ENCODE measurements around the gene ALKBH5.
A peak's percentile ranks its signal among the peaks of the same experiment; 100 is the strongest.

The ALKBH5 gene

DNA sequence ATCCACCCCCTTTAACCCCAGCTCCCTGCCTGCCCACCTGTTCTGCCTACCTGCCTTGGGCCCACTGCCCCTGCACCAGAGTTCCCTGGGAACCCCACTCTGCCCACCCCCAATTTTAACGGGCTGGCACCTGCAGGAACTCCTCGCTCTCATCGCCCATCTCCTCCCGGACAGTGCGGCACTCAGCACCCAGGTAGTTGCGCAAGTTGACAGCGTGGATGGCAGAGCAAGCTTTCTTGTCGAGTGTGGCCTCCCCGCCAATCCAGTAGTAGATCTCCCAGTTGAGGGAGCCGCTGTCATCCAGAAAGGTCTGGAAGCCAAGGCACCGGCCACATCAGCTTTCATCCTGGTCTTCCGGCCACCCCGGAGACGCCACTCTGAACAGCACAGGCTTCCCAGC, 67.1 kb downstream of the ALKBH5 start:
- Mint-ChIP-seq H3K27me3 (no peaks in the 10 kb centered on the region), H3K36me3 (peaks cover 3% of the 10 kb centered on the region), H3K4me3 (no peak overlapping the region), H3K27ac (no peak overlapping the region), H3K9me3 (no peaks in the 10 kb centered on the region), H3K4me1 (peaks cover 4% of the 10 kb centered on the region)

GRCh38 chr17:18251204-18251603, 67.6 kb downstream of the ALKBH5 start:
- peaks cover 8% of the 10 kb centered on the region for H3K4me1 Mint-ChIP-seq
- no peak overlapping the region for H3K27ac Mint-ChIP-seq
- H3K4me3 Mint-ChIP-seq: no peak overlapping the region
- peaks cover 3% of the 10 kb centered on the region for H3K36me3 Mint-ChIP-seq
- no peaks in the 10 kb centered on the region for H3K27me3 Mint-ChIP-seq
- no peaks in the 10 kb centered on the region for H3K9me3 Mint-ChIP-seq

GRCh38 chr17:18252160-18252559, 68.5 kb downstream of the ALKBH5 start:
- no peak overlapping the region for H3K27ac Mint-ChIP-seq
- no peak overlapping the region for H3K4me3 Mint-ChIP-seq
- H3K36me3 Mint-ChIP-seq: peaks cover 3% of the 10 kb centered on the region

GRCh38 chr17:18253187-18253884, 69.7 kb downstream of the ALKBH5 start:
- H3K4me1 Mint-ChIP-seq: peaks cover 19% of the 10 kb centered on the region
- H3K36me3 Mint-ChIP-seq: no peaks in the 10 kb centered on the region
- no peaks in the 10 kb centered on the region for H3K27me3 Mint-ChIP-seq
- no peak overlapping the region for H3K27ac Mint-ChIP-seq
- H3K9me3 Mint-ChIP-seq: no peaks in the 10 kb centered on the region
- no peak overlapping the region for H3K4me3 Mint-ChIP-seq

More at GRCh38 chr17:18252160-18252559, 68.5 kb downstream of the ALKBH5 start:
- Mint-ChIP-seq H3K4me1 (peaks cover 18% of the 10 kb centered on the region), H3K27me3 (no peaks in the 10 kb centered on the region), H3K9me3 (no peaks in the 10 kb centered on the region)

- H3K27me3 Mint-ChIP-seq: no peaks in the 10 kb centered on the region
- H3K27ac Mint-ChIP-seq: no peak overlapping the region
- no peak overlapping the region for H3K4me3 Mint-ChIP-seq
- peaks cover 19% of the 10 kb centered on the region for H3K4me1 Mint-ChIP-seq
- no peaks in the 10 kb centered on the region for H3K36me3 Mint-ChIP-seq
- no peaks in the 10 kb centered on the region for H3K9me3 Mint-ChIP-seq
Measured at GRCh38 chr17:18253947-18254821, 70.6 kb downstream of the ALKBH5 start.

DNA sequence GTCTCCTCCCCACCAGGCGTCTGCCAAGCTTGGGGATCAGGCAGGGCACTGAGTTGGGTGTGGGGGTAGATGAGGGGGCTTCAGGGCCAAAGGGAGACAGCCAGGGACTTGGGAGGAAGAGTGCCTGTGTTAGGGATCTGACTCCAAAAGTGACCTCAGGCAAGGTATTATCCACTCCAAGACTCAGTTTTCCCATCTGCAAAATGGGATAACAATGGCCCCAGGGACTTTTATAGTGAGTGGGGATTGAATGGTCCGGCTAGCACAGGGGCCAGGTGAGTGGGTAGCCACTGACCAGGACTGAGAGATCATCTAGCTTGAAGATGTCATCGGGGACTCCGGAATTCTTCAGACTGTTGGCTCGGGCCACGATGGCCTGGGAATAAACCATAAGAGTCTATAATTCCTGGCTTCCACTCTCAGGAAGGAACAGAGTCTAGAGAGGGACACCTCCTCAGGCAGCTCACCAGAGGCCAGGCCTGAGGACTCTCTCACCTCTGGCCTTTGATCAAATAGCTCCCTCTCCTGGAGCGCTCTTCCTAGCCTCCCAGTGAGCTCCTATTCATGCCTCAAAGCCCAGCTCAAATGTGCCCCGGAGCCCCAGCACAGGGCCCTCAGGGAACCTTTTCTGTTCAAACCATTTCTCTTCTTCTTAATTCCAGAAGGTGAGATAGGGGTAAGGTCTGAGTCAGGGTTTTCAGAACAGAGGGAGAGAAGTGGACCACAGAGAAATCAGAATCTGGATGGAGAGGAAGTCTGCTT, 71.4 kb downstream of the ALKBH5 start:
- H3K36me3 Mint-ChIP-seq: no peaks in the 10 kb centered on the region
- no peaks in the 10 kb centered on the region for H3K9me3 Mint-ChIP-seq
- no peaks in the 10 kb centered on the region for H3K27me3 Mint-ChIP-seq
- H3K27ac Mint-ChIP-seq: no peak overlapping the region
- H3K4me1 Mint-ChIP-seq: peaks cover 25% of the 10 kb centered on the region
- no peak overlapping the region for H3K4me3 Mint-ChIP-seq

- peaks cover 28% of the 10 kb centered on the region for H3K4me1 Mint-ChIP-seq
- H3K27ac Mint-ChIP-seq: no peak overlapping the region
- H3K9me3 Mint-ChIP-seq: no peaks in the 10 kb centered on the region
- no peaks in the 10 kb centered on the region for H3K27me3 Mint-ChIP-seq
- no peak overlapping the region for H3K4me3 Mint-ChIP-seq
- no peaks in the 10 kb centered on the region for H3K36me3 Mint-ChIP-seq
Measured at GRCh38 chr17:18256351-18256750, 72.7 kb downstream of the ALKBH5 start.

DNA sequence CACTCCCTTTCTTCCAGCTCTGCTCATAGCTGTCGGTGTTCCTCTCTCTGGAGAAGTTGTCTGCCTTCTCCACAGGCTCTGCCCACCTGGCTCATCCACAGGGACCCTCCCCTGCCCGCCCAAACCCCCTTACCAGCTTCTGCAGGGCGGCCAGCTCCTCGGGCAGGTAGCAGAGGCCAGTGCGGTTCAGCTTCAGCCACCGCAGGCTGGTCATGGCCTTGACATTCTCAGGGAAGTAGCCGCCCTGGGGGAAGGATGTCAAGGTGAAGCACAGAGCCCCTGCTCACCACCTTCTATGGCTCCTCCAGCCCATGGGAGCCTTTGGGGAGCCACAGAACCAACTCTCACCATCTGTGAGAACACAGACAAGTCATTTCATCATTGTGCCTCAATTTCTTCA, 73.1 kb downstream of the ALKBH5 start:
- H3K4me1 Mint-ChIP-seq: peaks cover 32% of the 10 kb centered on the region
- no peaks in the 10 kb centered on the region for H3K27me3 Mint-ChIP-seq
- no peaks in the 10 kb centered on the region for H3K9me3 Mint-ChIP-seq
- H3K27ac Mint-ChIP-seq: peak overlapping the region; percentile 23
- peak overlapping the region; percentile 99 for H3K4me3 Mint-ChIP-seq
- no peaks in the 10 kb centered on the region for H3K36me3 Mint-ChIP-seq

DNA sequence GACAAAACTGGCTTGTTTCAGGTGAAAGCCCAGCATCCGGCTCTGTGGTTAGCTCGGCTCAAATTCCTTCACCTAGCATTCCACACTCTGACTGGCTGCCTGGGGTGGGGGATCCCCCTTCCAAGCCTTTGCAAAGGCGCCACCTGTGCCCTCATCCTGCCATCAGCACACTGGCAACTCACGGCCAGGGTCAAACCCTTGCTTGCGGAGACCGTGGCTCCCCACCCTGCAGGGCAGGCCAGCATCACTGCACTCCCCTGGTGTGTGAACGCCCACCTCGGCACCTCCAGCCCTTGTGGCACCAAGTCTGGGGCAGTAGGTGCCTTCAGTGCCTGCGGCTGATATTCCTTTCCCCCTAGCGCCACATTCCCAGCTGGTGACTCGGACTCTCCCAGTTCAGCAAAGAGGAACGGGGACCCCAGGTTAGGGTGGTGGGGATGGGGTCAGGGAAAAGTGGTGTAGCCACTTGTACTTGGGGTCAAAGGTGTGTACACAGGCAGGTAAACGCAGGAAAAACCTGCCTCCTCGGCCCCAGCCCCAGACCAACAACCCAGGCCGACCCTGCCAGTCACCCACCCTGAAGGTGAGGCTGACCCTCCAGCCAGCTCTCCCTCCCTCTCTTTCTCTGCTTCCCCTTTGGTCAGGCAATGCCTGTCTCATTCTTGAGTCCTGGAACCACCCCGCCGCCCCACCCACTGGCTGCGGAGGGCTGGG, 73.8 kb downstream of the ALKBH5 start:
- Mint-ChIP-seq H3K36me3 (no peaks in the 10 kb centered on the region), H3K27me3 (no peaks in the 10 kb centered on the region), H3K4me1 (peaks cover 36% of the 10 kb centered on the region), H3K4me3 (peak overlapping the region; percentile 99), H3K9me3 (no peaks in the 10 kb centered on the region), H3K27ac (peak overlapping the region; percentile 95)

GRCh38 chr17:18257982-18258355, 74.3 kb downstream of the ALKBH5 start:
- H3K27ac Mint-ChIP-seq: peak overlapping the region; percentile 95
- peaks cover 36% of the 10 kb centered on the region for H3K4me1 Mint-ChIP-seq
- H3K4me3 Mint-ChIP-seq: peak overlapping the region; percentile 99
- H3K36me3 Mint-ChIP-seq: no peaks in the 10 kb centered on the region
- H3K9me3 Mint-ChIP-seq: no peaks in the 10 kb centered on the region
- no peaks in the 10 kb centered on the region for H3K27me3 Mint-ChIP-seq

GRCh38 chr17:18258356-18259038, 74.9 kb downstream of the ALKBH5 start, which contains the start of gene FLII:
TSS of gene FLII (minus strand) at chr17:18258738. CDS start at chr17:18258690, 48 bp downstream.
- H3K4me1 Mint-ChIP-seq: peaks cover 36% of the 10 kb centered on the region

More at GRCh38 chr17:18258356-18259038, 74.9 kb downstream of the ALKBH5 start, which contains the start of gene FLII:
- Mint-ChIP-seq H3K36me3 (no peaks in the 10 kb centered on the region), H3K27ac (peak within 1 kb of the TSS; percentile 95), H3K27me3 (no peaks in the 10 kb centered on the region), H3K9me3 (no peaks in the 10 kb centered on the region), H3K4me3 (peak within 1 kb of the TSS; percentile 99)
